ENCODE data around the gene CAPN15.

- TF ChIP-seq CTCF (IDR thresholded peaks at IDR 0.05; ENCODE audit: insufficient read depth, low read length) (no peak), REST (IDR thresholded peaks at IDR 0.05; ENCODE audit: insufficient replicate concordance, low read depth) (no peak)
These were observed 16.0 kb downstream of the CAPN15 start for GRCh38 chr16:543301-544164.

Data from HL-60 (cell line).